Prostate gland (tissue), 2 donors: Measurements from ENCODE around the gene AKAP12. TPM values are rescaled to one million over a fixed set of nuclear protein-coding genes. Genes with fewer than 3 reads are reported as not detected.
"Not testable (repeated sequence)": the region's sequence is repeated elsewhere in the genome, so short reads cannot be mapped to it uniquely, and the experiment has no call there.

Source experiments
- DNase-seq: peaks from one replicate; pipeline ENCODE4 v3.0.0-alpha.2; 2019; ENCODE audit warnings: low spot score
- H3K27ac ChIP-seq, 2 donors: fragments of 200-600 bp; sonication (generic); 2 replicates each; pipeline ENCODE4 v1.5.1; 2017 to 2019
- H3K27me3 ChIP-seq: fragments of 200-600 bp; sonication (generic); replicated peaks from 2 replicates; pipeline ENCODE4 v1.5.1; 2019; ENCODE audit not compliant: insufficient read depth
- H3K36me3 ChIP-seq, 2 donors: fragments of 200-600 bp; sonication (generic); 1 replicate in 1 of 2; 2 replicates in 1 of 2; pipeline versions ENCODE4 v1.5.1 to v1.8.1; 2017 to 2019
- H3K4me1 ChIP-seq: fragments of 200-600 bp; sonication (generic); replicated peaks from 2 replicates; pipeline ENCODE4 v1.5.1; 2019
- H3K4me3 ChIP-seq, 2 donors: fragments of 200-600 bp; sonication (generic); 2 replicates each; pipeline ENCODE4 v1.5.1; 2017 to 2019
- H3K9me3 ChIP-seq: fragments of 200-600 bp; sonication (generic); 2 replicates; pipeline ENCODE4 v1.5.1; 2017
- POLR2A ChIP-seq: fragments of 450-650 bp; IDR thresholded peaks from one replicate; pipeline ENCODE4 v1.6.1; 2016; ENCODE audit warnings: antibody characterized with exemption, mild to moderate bottlenecking
- POLR2AphosphoS5 ChIP-seq: sonication (generic); formaldehyde crosslinking; IDR thresholded peaks from one replicate; pipeline ENCODE4 v1.6.1; 2017; ENCODE audit warnings: antibody characterized with exemption
- WGBS: methylation state at CpG from one replicate; pipeline ENCODE4 v1.1.5; 2018; 5-methylcytosine and 5-hydroxymethylcytosine counted together
- intact Hi-C: fragments of 100-400 bp; cut with DNase I; formaldehyde crosslinking; loops from one replicate; pipeline ENCODE4 v1.14.2; 2022
- total RNA-seq, 2 donors: library from RNA; depleted of rRNA; stranded (reverse); fragments of >200 nt; gene quantifications; one replicate each; pipeline ENCODE4 v1.1.0, GENCODE V29; 2016
- TF ChIP-seq, protein P1 (sequence below), 4 experiments: fragments of 200-600 bp in 2 of 4; fragments of 450-650 bp in 2 of 4; sonication (generic) in 2 of 4; IDR thresholded peaks; 1 replicate in 3 of 4; 2 replicates in 1 of 4; pipeline ENCODE4 v1.5.1; 2016 to 2019; ENCODE audit warnings: antibody characterized with exemption in 4 of 4, mild to moderate bottlenecking in 2 of 4, moderate library complexity in 2 of 4

The AKAP12 gene
- total RNA-seq, 2 donors from 2014 or later, result 29.4 to 159 TPM

GRCh38 chr6:151341476-151342195 lies 101.9 kb downstream of the AKAP12 start:
- TF ChIP-seq, protein P1, sequence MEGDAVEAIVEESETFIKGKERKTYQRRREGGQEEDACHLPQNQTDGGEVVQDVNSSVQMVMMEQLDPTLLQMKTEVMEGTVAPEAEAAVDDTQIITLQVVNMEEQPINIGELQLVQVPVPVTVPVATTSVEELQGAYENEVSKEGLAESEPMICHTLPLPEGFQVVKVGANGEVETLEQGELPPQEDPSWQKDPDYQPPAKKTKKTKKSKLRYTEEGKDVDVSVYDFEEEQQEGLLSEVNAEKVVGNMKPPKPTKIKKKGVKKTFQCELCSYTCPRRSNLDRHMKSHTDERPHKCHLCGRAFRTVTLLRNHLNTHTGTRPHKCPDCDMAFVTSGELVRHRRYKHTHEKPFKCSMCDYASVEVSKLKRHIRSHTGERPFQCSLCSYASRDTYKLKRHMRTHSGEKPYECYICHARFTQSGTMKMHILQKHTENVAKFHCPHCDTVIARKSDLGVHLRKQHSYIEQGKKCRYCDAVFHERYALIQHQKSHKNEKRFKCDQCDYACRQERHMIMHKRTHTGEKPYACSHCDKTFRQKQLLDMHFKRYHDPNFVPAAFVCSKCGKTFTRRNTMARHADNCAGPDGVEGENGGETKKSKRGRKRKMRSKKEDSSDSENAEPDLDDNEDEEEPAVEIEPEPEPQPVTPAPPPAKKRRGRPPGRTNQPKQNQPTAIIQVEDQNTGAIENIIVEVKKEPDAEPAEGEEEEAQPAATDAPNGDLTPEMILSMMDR (IDR thresholded peaks at IDR 0.05), result no peak
- TF ChIP-seq POLR2A (no peak), POLR2AphosphoS5 (no peak)
- no peak overlapping the region for H3K27ac ChIP-seq
- intact Hi-C loops, result no loop called here
- no peaks in the 10 kb centered on the region for H3K4me1 ChIP-seq
- no peak for DNase-seq
- H3K9me3 ChIP-seq, result no peaks in the 10 kb centered on the region
- WGBS, result 97% methylated on average over 43 of the region's 52 CpGs
- no peak overlapping the region for H3K4me3 ChIP-seq
- no peaks in the 10 kb centered on the region for H3K36me3 ChIP-seq
- no peaks in the 10 kb centered on the region for H3K27me3 ChIP-seq

GRCh38 chr6:151342750-151343149 lies 103.0 kb downstream of the AKAP12 start:
- intact Hi-C loops, H3K4me1 ChIP-seq, H3K27ac ChIP-seq, H3K36me3 ChIP-seq, H3K27me3 ChIP-seq, DNase-seq, H3K4me3 ChIP-seq, H3K9me3 ChIP-seq: not testable (repeated sequence)
- 85% methylated on average over 10 of the region's 10 CpGs for WGBS

GRCh38 chr6:151349651-151350270 lies 110.0 kb downstream of the AKAP12 start:
- no peak overlapping the region for H3K4me3 ChIP-seq
- no peaks in the 10 kb centered on the region for H3K9me3 ChIP-seq
- DNase-seq, result no peak
- TF ChIP-seq POLR2A, result no peak
- TF ChIP-seq POLR2AphosphoS5, result no peak
- TF ChIP-seq, protein P1 (IDR thresholded peaks at IDR 0.05), result no peak
- WGBS, result 88% methylated on average over 19 of the region's 19 CpGs
- H3K36me3 ChIP-seq, result no peaks in the 10 kb centered on the region
- H3K4me1 ChIP-seq, result no peaks in the 10 kb centered on the region
- no peaks in the 10 kb centered on the region for H3K27me3 ChIP-seq
- intact Hi-C loops, result no loop called here
- H3K27ac ChIP-seq, result no peak overlapping the region

GRCh38 chr6:151350442-151351145 lies 110.8 kb downstream of the AKAP12 start:
- H3K27ac ChIP-seq, result no peak overlapping the region
- no peaks in the 10 kb centered on the region for H3K27me3 ChIP-seq
- H3K4me3 ChIP-seq, result no peak overlapping the region
- no peaks in the 10 kb centered on the region for H3K36me3 ChIP-seq
- H3K4me1 ChIP-seq, result no peaks in the 10 kb centered on the region
- TF ChIP-seq, protein P1 (IDR thresholded peaks at IDR 0.05), result no peak
- TF ChIP-seq POLR2A (no peak), POLR2AphosphoS5 (no peak)
- intact Hi-C loops, result no loop called here
- H3K9me3 ChIP-seq, result no peaks in the 10 kb centered on the region
- DNase-seq, result no peak
- WGBS, result 96% methylated on average over 20 of the region's 20 CpGs

DNA sequence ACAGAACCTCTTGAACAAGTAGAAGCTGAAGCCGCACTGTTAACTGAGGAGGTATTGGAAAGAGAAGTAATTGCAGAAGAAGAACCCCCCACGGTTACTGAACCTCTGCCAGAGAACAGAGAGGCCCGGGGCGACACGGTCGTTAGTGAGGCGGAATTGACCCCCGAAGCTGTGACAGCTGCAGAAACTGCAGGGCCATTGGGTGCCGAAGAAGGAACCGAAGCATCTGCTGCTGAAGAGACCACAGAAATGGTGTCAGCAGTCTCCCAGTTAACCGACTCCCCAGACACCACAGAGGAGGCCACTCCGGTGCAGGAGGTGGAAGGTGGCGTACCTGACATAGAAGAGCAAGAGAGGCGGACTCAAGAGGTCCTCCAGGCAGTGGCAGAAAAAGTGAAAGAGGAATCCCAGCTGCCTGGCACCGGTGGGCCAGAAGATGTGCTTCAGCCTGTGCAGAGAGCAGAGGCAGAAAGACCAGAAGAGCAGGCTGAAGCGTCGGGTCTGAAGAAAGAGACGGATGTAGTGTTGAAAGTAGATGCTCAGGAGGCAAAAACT lies 111.5 kb downstream of the AKAP12 start:
- Histone ChIP-seq H3K4me3 (no peak overlapping the region), H3K27me3 (no peaks in the 10 kb centered on the region), H3K36me3 (no peaks in the 10 kb centered on the region), H3K4me1 (no peaks in the 10 kb centered on the region), H3K27ac (no peak overlapping the region), H3K9me3 (no peaks in the 10 kb centered on the region)
- DNase-seq, result no peak
- intact Hi-C loops, result no loop called here
- WGBS, result 87% methylated on average over 18 of the region's 18 CpGs
- TF ChIP-seq, protein P1 (IDR thresholded peaks at IDR 0.05), result no peak
- TF ChIP-seq POLR2AphosphoS5 (no peak), POLR2A (no peak)
